GM04504 (cell line): ENCODE results near the gene EML1.

Experiments
- DNase-seq: peaks from one replicate; pipeline ENCODE4 v3.0.0-alpha.2; 2012; ENCODE audit warnings: low read depth

The EML1 gene

GRCh38 chr14:99872786-99873440 lies 79.7 kb downstream of the EML1 start:
- no peak for DNase-seq

- no peak for DNase-seq
Observed at GRCh38 chr14:99873653-99874052, 80.4 kb downstream of the EML1 start.

GRCh38 chr14:99874306-99874705 lies 81.1 kb downstream of the EML1 start:
- DNase-seq = no peak

- no peak for DNase-seq
Observed at GRCh38 chr14:99875421-99875820, 82.2 kb downstream of the EML1 start.

GRCh38 chr14:99875836-99876235 lies 82.6 kb downstream of the EML1 start:
- no peak for DNase-seq

GRCh38 chr14:99876406-99876805 lies 83.2 kb downstream of the EML1 start:
- DNase-seq = no peak

GRCh38 chr14:99878563-99878962 lies 85.3 kb downstream of the EML1 start:
- DNase-seq = no peak

GRCh38 chr14:99879401-99880295 lies 86.4 kb downstream of the EML1 start:
- DNase-seq = peak; percentile 73

GRCh38 chr14:99880651-99881420 lies 87.6 kb downstream of the EML1 start:
- DNase-seq = peak; percentile 24

- no peak for DNase-seq
Observed at GRCh38 chr14:99883866-99884650, 90.8 kb downstream of the EML1 start.

GRCh38 chr14:99884834-99885648 lies 91.8 kb downstream of the EML1 start:
- peak; percentile 44 for DNase-seq

- no peak for DNase-seq
Observed at GRCh38 chr14:99885649-99885958, 92.4 kb downstream of the EML1 start.

- DNase-seq = no peak
Observed at GRCh38 chr14:99887407-99887806, 94.2 kb downstream of the EML1 start.

- no peak for DNase-seq
Observed at GRCh38 chr14:99888149-99888548, 94.9 kb downstream of the EML1 start.

- DNase-seq = no peak
Observed at GRCh38 chr14:99889268-99889667, 96.1 kb downstream of the EML1 start.

- DNase-seq = no peak
Observed at GRCh38 chr14:99891266-99891665, 98.1 kb downstream of the EML1 start.

GRCh38 chr14:99891900-99892299 lies 98.7 kb downstream of the EML1 start:
- DNase-seq = no peak

GRCh38 chr14:99892406-99892805 lies 99.2 kb downstream of the EML1 start:
- no peak for DNase-seq

- DNase-seq = no peak
Observed at GRCh38 chr14:99896361-99896760, 103.1 kb downstream of the EML1 start.

- no peak for DNase-seq
Observed at GRCh38 chr14:99899578-99900178, 106.5 kb downstream of the EML1 start.

- DNase-seq = no peak
Observed at GRCh38 chr14:99902925-99903324, 109.7 kb downstream of the EML1 start.
